Astrocyte of the cerebellum (primary cell): ENCODE measurements around the gene KCND1.
"Not testable (repeated sequence)": the region's sequence is repeated elsewhere in the genome, so short reads cannot be mapped to it uniquely, and the experiment has no call there.

Experiments
- DNase-seq: peaks from one replicate; pipeline ENCODE4 v3.0.0-alpha.2; 2011; ENCODE audit warnings: low read depth
- H3K4me3 ChIP-seq: 2 replicates; pipeline ENCODE4 v1.5.1; 2011; ENCODE audit warnings: mild to moderate bottlenecking, low read depth, low read length, moderate library complexity
- CTCF ChIP-seq: IDR thresholded peaks from 2 replicates; pipeline ENCODE4 v1.5.1; 2012; ENCODE audit warnings: low read length, low read depth, moderate library complexity, mild to moderate bottlenecking; ENCODE audit errors: missing control alignments
- in situ Hi-C: cut with HindIII; loops from 2 replicates; pipeline ENCODE4 v1.10.0; 2017; ENCODE audit warnings: low sequenced_read_pairs

KCND1 gene

GRCh38 chrX:48989483-48989882, 17.8 kb upstream of the KCND1 start:
- H3K4me3 ChIP-seq, result no peak overlapping the region
- DNase-seq, result no peak
- TF ChIP-seq CTCF, result no peak
- in situ Hi-C loops, result no loop called here

GRCh38 chrX:48983896-48984295, 12.3 kb upstream of the KCND1 start:
- no peak for TF ChIP-seq CTCF
- in situ Hi-C loops, result no loop called here
- no peak overlapping the region for H3K4me3 ChIP-seq
- no peak for DNase-seq

- in situ Hi-C loops, result no loop called here
- no peak for DNase-seq
- no peak for TF ChIP-seq CTCF
- H3K4me3 ChIP-seq, result no peak overlapping the region
These were observed 11.4 kb upstream of the KCND1 start for GRCh38 chrX:48983081-48983480.

GRCh38 chrX:48981178-48981577, 9.5 kb upstream of the KCND1 start:
- in situ Hi-C loops, result no loop called here
- TF ChIP-seq CTCF, result no peak
- DNase-seq, result no peak
- H3K4me3 ChIP-seq, result no peak overlapping the region

- in situ Hi-C loops, H3K4me3 ChIP-seq, DNase-seq: not testable (repeated sequence)
These were observed 8.7 kb upstream of the KCND1 start for GRCh38 chrX:48980341-48980740.

GRCh38 chrX:48978226-48978625, 6.6 kb upstream of the KCND1 start:
- in situ Hi-C loops, result no loop called here
- H3K4me3 ChIP-seq, result no peak overlapping the region
- no peak for DNase-seq
- TF ChIP-seq CTCF, result no peak

- no peak for DNase-seq
- H3K4me3 ChIP-seq, result no peak overlapping the region
- in situ Hi-C loops, result no loop called here
- no peak for TF ChIP-seq CTCF
These were observed 4.4 kb upstream of the KCND1 start for GRCh38 chrX:48976086-48976485.
